Thymus (tissue), 11 donors: ENCODE measurements around the gene ZC2HC1B. TPM values are rescaled to one million over a fixed set of nuclear protein-coding genes. Genes with fewer than 3 reads are reported as not detected.
"Not testable (repeated sequence)": the region's sequence is repeated elsewhere in the genome, so short reads cannot be mapped to it uniquely, and the experiment has no call there.

Source experiments
- DNase-seq, 9 donors: peaks; one replicate each; pipeline ENCODE4 v3.0.0-alpha.2; 2013; ENCODE audit warnings: low spot score in 9 of 9, low read depth in 6 of 9, missing footprints in 1 of 9
- H3K27ac ChIP-seq, 2 donors: one replicate each; pipeline ENCODE4 v1.5.1; 2013; ENCODE audit warnings: control low read depth in 1 of 2, low read depth in 1 of 2, low read length in 1 of 2, mild to moderate bottlenecking in 1 of 2, moderate library complexity in 1 of 2
- H3K27me3 ChIP-seq, 2 donors: one replicate each; pipeline ENCODE4 v1.5.1; 2013; ENCODE audit warnings: low read length in 1 of 2; ENCODE audit not compliant: control insufficient read depth in 2 of 2, insufficient read depth in 1 of 2
- H3K36me3 ChIP-seq, 2 donors: one replicate each; pipeline ENCODE4 v1.5.1; 2013; ENCODE audit warnings: low read length in 1 of 2, mild to moderate bottlenecking in 1 of 2, moderate library complexity in 1 of 2; ENCODE audit not compliant: control insufficient read depth in 2 of 2, insufficient read depth in 2 of 2
- H3K4me1 ChIP-seq, 2 donors: one replicate each; pipeline ENCODE4 v1.5.1; 2013; ENCODE audit warnings: low read length in 2 of 2; ENCODE audit not compliant: control insufficient read depth in 2 of 2, insufficient read depth in 2 of 2
- H3K4me3 ChIP-seq, 2 donors: one replicate each; pipeline ENCODE4 v1.5.1; 2013; ENCODE audit warnings: low read length in 2 of 2, control low read depth in 1 of 2, mild to moderate bottlenecking in 1 of 2
- H3K9me3 ChIP-seq, 2 donors: one replicate each; pipeline ENCODE4 v1.5.1; 2013; ENCODE audit warnings: low read length in 1 of 2, mild to moderate bottlenecking in 1 of 2; ENCODE audit not compliant: control insufficient read depth in 2 of 2, insufficient read depth in 1 of 2
- WGBS: extraction: QIAGEN DNeasy Blood & Tissue Kit; methylation state at CpG from one replicate; pipeline ENCODE4 v1.1.7; 2013; 5-methylcytosine and 5-hydroxymethylcytosine counted together
- polyA plus RNA-seq: library from polyadenylated mRNA; stranded (reverse); fragments of 200-250 nt; gene quantifications from one replicate; pipeline ENCODE4 v1.2.3, GENCODE V29; 2013
- total RNA-seq: library from RNA; stranded (reverse); fragments of 120-200 nt; gene quantifications from one replicate; pipeline ENCODE4 v1.2.4, GENCODE V29; 2013
- donor health status: healthy.

The ZC2HC1B gene
- total and polyA plus RNA-seq, 2 donors: 0.21 TPM; not detected in 1

DNA sequence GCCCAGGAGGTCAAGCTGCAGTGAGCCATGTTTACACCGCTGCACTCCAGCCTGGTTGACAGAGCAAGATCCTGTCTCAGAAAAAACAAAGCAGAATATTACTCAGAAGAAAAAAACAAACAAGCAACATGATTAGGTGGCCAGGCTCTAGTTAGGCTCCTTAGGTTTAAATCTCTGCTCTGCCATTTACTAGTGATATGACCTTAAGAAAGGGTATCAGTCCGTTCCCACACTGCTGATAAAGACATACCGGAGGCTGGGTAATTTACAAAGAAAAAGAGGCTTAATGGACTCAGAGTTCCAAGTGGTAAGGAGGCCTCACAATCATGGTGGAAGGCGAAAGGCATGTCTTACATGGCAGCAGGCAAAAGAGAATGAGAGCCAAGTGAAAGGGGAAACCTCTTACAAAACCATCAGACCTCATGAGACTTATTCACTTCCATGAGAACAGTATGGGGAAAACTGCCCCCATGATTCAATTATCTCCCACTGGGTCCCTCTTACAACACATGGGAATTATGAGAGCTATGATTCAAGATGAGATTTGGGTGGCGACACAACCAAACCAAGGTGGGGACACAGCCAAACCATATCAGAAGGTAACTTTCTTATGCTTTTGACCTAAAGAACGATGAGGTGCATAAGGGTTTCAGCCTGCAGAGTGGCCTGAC, 23.5 kb upstream of the ZC2HC1B start:
- Histone ChIP-seq H3K9me3 (no peaks in the 10 kb centered on the region), H3K4me1 (peaks cover 9 to 12% of the 10 kb centered on the region in 2 donors), H3K27me3 (no peaks in the 10 kb centered on the region), H3K36me3 (peaks cover 5 to 10% of the 10 kb centered on the region in 2 donors), H3K27ac (no peak overlapping the region), H3K4me3 (no peak overlapping the region)
- WGBS: 98% methylated on average over 6 of the region's 6 CpGs
- no peak for DNase-seq

GRCh38 chr6:143842461-143842901, 21.8 kb upstream of the ZC2HC1B start:
- peak in 1 of 9 donors; percentile 2 for DNase-seq
- Histone ChIP-seq H3K27ac (peak overlapping the region; percentile 87 to 95), H3K4me1 (peaks cover 9 to 12% of the 10 kb centered on the region in 2 donors), H3K4me3 (peak overlapping the region; percentile 77 to 100), H3K9me3 (no peaks in the 10 kb centered on the region), H3K36me3 (peaks cover 13 to 27% of the 10 kb centered on the region in 2 donors), H3K27me3 (no peaks in the 10 kb centered on the region)
- 65% methylated on average over 7 of the region's 7 CpGs for WGBS

DNA sequence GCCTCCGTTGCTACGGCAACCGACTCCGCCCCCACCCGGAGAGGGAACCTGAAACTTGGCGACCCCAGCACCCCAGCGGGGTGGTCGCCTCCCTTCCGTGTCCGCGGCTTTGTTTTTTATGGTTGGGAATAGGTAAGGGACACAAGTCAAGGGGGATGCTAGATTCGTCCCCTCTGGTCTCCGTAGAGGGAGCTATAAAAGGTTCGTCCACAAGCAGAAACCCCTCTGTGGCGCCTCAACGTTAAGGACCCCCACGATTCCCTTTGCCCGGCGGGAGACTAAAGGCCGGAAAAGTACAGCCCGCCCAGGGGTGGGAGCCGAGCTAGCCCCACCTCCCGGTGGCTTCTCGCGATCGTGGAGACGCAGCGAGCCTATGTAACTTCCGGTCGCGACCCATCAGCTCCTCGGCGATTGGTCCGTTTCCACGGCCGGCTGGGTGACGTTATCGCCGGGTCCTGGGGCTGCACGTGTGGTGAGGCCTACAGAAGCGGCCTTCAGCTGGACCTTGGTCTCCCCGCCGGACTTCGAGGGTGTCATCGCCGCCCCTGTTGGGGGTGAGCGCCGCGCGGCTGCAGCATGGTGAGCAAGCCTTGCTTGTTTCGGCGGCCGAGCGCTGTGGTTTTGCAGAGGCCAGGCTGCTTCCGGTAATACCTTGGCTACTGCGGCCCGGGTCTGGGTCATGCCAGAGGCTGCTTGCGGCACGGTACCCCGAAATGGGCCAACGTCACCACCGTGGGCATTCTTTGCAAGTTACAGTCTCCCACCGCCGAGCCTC, 21.2 kb upstream of the ZC2HC1B start, which contains the start of gene LTV1:
TSS of gene LTV1 (plus strand) at position 437 of the 775 bp plus-strand sequence. CDS start at position 577, 140 bp downstream.
- Histone ChIP-seq H3K4me1 (peaks cover 9 to 12% of the 10 kb centered on the region in 2 donors), H3K9me3 (no peaks in the 10 kb centered on the region), H3K4me3 (peak within 1 kb of the TSS; percentile 77 to 100), H3K27me3 (no peaks in the 10 kb centered on the region), H3K36me3 (peaks cover 13 to 31% of the 10 kb centered on the region in 2 donors), H3K27ac (peak within 1 kb of the TSS; percentile 87 to 95)
- DNase-seq: peak; percentile 83 to 96 (median 90)
- under 1% methylated on average over 64 of the region's 64 CpGs for WGBS

GRCh38 chr6:143843677-143843999, 20.6 kb upstream of the ZC2HC1B start:
- H3K4me3 ChIP-seq: peak overlapping the region; percentile 77 to 100
- no peaks in the 10 kb centered on the region for H3K9me3 ChIP-seq
- DNase-seq: peak in 7 of 9 donors; percentile 8 to 64 (median 26)
- peaks cover 18 to 35% of the 10 kb centered on the region in 2 donors for H3K36me3 ChIP-seq
- H3K4me1 ChIP-seq: peaks cover 9 to 12% of the 10 kb centered on the region in 2 donors
- H3K27ac ChIP-seq: peak overlapping the region; percentile 81 to 87
- no peaks in the 10 kb centered on the region for H3K27me3 ChIP-seq
- WGBS: under 1% methylated on average over 9 of the region's 9 CpGs

DNA sequence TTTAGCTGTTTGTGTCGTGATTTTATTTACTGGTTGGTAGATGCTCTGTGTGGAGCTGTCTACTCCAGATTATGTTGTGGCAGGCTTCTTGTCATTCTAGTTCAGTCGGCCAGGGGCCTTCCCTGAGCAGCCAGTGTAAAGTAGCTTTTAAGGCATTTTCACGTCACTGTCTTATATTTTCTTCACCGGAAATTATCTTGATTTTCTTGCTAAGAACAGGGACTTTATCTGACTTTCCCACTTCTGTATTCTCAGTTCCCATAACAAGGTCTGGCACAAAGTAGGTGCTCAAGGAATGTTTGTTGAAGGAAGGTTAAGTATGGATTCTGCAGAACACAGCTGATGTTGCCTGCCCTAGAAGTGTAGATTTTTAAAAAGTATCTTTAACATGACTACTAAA, 20.3 kb upstream of the ZC2HC1B start:
- Histone ChIP-seq H3K27ac (peak overlapping the region in 1 of 2 donors; percentile 87), H3K27me3 (no peaks in the 10 kb centered on the region), H3K4me1 (peaks cover 9 to 12% of the 10 kb centered on the region in 2 donors), H3K36me3 (peaks cover 18 to 39% of the 10 kb centered on the region in 2 donors), H3K4me3 (peak overlapping the region; percentile 77 to 100), H3K9me3 (no peaks in the 10 kb centered on the region)
- DNase-seq: peak in 2 of 9 donors; percentile 4
- 18% methylated on average over 4 of the region's 4 CpGs for WGBS

DNA sequence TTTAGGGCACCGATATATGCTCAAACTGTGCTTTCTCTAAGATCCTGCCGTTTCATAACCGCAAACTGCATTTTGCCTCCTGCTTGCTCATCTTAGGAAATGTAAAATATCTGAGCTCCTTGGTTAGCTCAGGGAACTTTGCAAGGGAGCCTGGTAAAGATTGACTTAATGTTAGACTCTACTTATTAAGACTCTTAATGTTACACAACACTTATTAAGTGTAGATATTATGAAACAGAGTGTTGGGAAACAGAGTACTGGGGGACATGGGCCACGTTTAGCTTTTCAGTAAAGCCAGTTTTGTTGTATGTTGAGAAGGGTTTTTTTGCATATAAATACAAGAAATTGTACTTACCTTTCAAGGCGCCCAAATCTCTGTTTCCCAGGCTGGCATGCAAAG, 19.2 kb upstream of the ZC2HC1B start:
- Histone ChIP-seq H3K4me1 (peaks cover 9 to 12% of the 10 kb centered on the region in 2 donors), H3K27me3 (no peaks in the 10 kb centered on the region), H3K9me3 (no peaks in the 10 kb centered on the region), H3K4me3 (no peak overlapping the region), H3K27ac (no peak overlapping the region), H3K36me3 (peaks cover 22 to 49% of the 10 kb centered on the region in 2 donors)
- WGBS: 97% methylated on average over 5 of the region's 5 CpGs
- no peak for DNase-seq

DNA sequence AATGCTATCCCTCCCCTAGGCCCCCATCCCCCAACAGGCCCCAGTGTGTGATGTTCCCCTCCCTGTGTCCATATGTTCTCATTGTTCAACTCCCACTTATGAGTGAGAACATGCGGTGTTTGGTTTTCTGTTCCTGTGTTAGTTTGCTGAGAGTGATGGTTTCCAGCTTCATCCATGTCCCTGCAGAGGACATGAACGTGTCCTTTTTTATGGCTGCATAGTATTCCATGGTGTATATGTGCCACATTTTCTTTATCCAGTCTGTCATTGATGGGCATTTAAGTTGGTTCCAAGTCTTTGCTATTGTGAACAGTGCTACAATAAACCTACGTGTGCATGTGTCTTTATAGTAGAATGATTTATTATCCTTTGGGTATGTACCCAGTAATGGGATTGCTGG, 12.6 kb upstream of the ZC2HC1B start:
- H3K4me3 ChIP-seq, DNase-seq, H3K4me1 ChIP-seq, H3K9me3 ChIP-seq, H3K27me3 ChIP-seq, H3K27ac ChIP-seq: not testable (repeated sequence)
- 98% methylated on average over 3 of the region's 3 CpGs for WGBS
- H3K36me3 ChIP-seq: peaks cover 26 to 60% of the 10 kb centered on the region in 2 donors

GRCh38 chr6:143855057-143855456, 9.2 kb upstream of the ZC2HC1B start:
- peaks cover 22 to 64% of the 10 kb centered on the region in 2 donors for H3K36me3 ChIP-seq
- not testable (repeated sequence) for H3K27ac ChIP-seq

GRCh38 chr6:143856762-143857161, 7.5 kb upstream of the ZC2HC1B start:
- H3K27ac ChIP-seq, DNase-seq, H3K4me1 ChIP-seq, H3K27me3 ChIP-seq, H3K9me3 ChIP-seq, H3K4me3 ChIP-seq: not testable (repeated sequence)
- H3K36me3 ChIP-seq: peaks cover 24 to 70% of the 10 kb centered on the region in 2 donors
- over 99% methylated on average over 6 of the region's 6 CpGs for WGBS

More at GRCh38 chr6:143855057-143855456, 9.2 kb upstream of the ZC2HC1B start:
- not testable (repeated sequence) for H3K4me1 ChIP-seq, H3K4me3 ChIP-seq, H3K9me3 ChIP-seq, DNase-seq, H3K27me3 ChIP-seq
- 97% methylated on average over 1 of the region's 1 CpG for WGBS
